HG03571 (cell line): ENCODE data around the gene PJA2.

Experiments
- ATAC-seq: cut with Tn5 transposase; IDR thresholded peaks from one replicate; pipeline ENCODE4 v1.9.1; 2021; ENCODE audit not compliant: unreplicated experiment

Gene PJA2

GRCh38 chr5:109410389-109411148 is 795 bp upstream of the PJA2 start:
- peak; percentile 18 for ATAC-seq

- ATAC-seq = peak; percentile 30
Observed at GRCh38 chr5:109408991-109409843, 557 bp downstream of the PJA2 start.

- ATAC-seq = no peak
Observed at GRCh38 chr5:109407913-109408312, 1.9 kb downstream of the PJA2 start.

- no peak for ATAC-seq
Observed at GRCh38 chr5:109406719-109407118, 3.1 kb downstream of the PJA2 start.

- no peak for ATAC-seq
Observed at GRCh38 chr5:109404428-109404960, 5.3 kb downstream of the PJA2 start.

- ATAC-seq = no peak
Observed at GRCh38 chr5:109403469-109403868, 6.3 kb downstream of the PJA2 start.

- ATAC-seq = no peak
Observed at GRCh38 chr5:109399092-109399759, 10.5 kb downstream of the PJA2 start.

GRCh38 chr5:109396965-109397364 is 12.8 kb downstream of the PJA2 start:
- ATAC-seq = no peak

- no peak for ATAC-seq
Observed at GRCh38 chr5:109394806-109395205, 15.0 kb downstream of the PJA2 start.

- ATAC-seq = no peak
Observed at GRCh38 chr5:109390188-109390587, 19.6 kb downstream of the PJA2 start.

- ATAC-seq = no peak
Observed at GRCh38 chr5:109388407-109388806, 21.4 kb downstream of the PJA2 start.

GRCh38 chr5:109387408-109387974 is 22.3 kb downstream of the PJA2 start:
- ATAC-seq = no peak

GRCh38 chr5:109378095-109378494 is 31.7 kb downstream of the PJA2 start:
- no peak for ATAC-seq

- ATAC-seq = no peak
Observed at GRCh38 chr5:109374625-109375024, 35.1 kb downstream of the PJA2 start.

GRCh38 chr5:109373932-109374331 is 35.8 kb downstream of the PJA2 start:
- no peak for ATAC-seq

- no peak for ATAC-seq
Observed at GRCh38 chr5:109370343-109370742, 39.4 kb downstream of the PJA2 start.

GRCh38 chr5:109365653-109366052 is 44.1 kb downstream of the PJA2 start:
- ATAC-seq = no peak

- ATAC-seq = no peak
Observed at GRCh38 chr5:109364977-109365376, 44.8 kb downstream of the PJA2 start.

- ATAC-seq = no peak
Observed at GRCh38 chr5:109359642-109360041, 50.1 kb downstream of the PJA2 start.

GRCh38 chr5:109357807-109358206 is 52.0 kb downstream of the PJA2 start:
- no peak for ATAC-seq

- ATAC-seq = no peak
Observed at GRCh38 chr5:109354761-109355160, 55.0 kb downstream of the PJA2 start.
